ENCODE measurements around the gene PARD3B. TPM values are rescaled to one million over a fixed set of nuclear protein-coding genes. Genes with fewer than 3 reads are reported as not detected.

Gene PARD3B
- total RNA-seq, 1 experiment from 2014 or later: 2.0 TPM

GRCh38 chr2:204670124-204670523, 124.8 kb downstream of the PARD3B start:
- BruUV-seq (replicated peaks): no TSS peak
- no peak overlapping the region for H2AFZ ChIP-seq (ENCODE audit: low read depth, low read length, poor library complexity, severe bottlenecking)
- H3K9ac ChIP-seq (ENCODE audit: low read length): no peak overlapping the region
- DNase-seq (ENCODE audit: low read depth, low spot score) (no peak), ATAC-seq (no peak)
- ChIA-PET CTCF (no interaction called here), POLR2A (no interaction called here), RAD21 (ENCODE audit: low non-redundant PET in 1 of 2, low total read pairs in 2 of 2, uncharacterized antibody in 2 of 2, unreplicated experiment in 2 of 2) (no interaction called here)
- H3K9me2 ChIP-seq (ENCODE audit: insufficient read depth): no peaks in the 10 kb centered on the region
- H3K79me2 ChIP-seq (ENCODE audit: insufficient read depth, low read length): no peaks in the 10 kb centered on the region
- no peaks in the 10 kb centered on the region for H3K36me3 ChIP-seq (ENCODE audit: control insufficient read depth in 1 of 2, insufficient read depth in 2 of 2, low read length in 2 of 2)
- intact Hi-C loops (cut with micrococcal nuclease): no loop called here
- H4K20me1 ChIP-seq (ENCODE audit: insufficient read depth): no peaks in the 10 kb centered on the region
- TF ChIP-seq POLR2A (IDR thresholded peaks at IDR 0.05; ENCODE audit: borderline replicate concordance, extremely low read depth, insufficient read depth, insufficient read length) (no peak), ZFX (IDR thresholded peaks at IDR 0.05) (no peak), YY1 (IDR thresholded peaks at IDR 0.05; ENCODE audit: extremely low read depth, insufficient replicate concordance, low read depth, low read length) (no peak), CEBPB (IDR thresholded peaks at IDR 0.05; ENCODE audit: low read depth) (no peak), MAX (IDR thresholded peaks at IDR 0.05) (no peak), SP1 (IDR thresholded peaks at IDR 0.05; ENCODE audit: low read depth) (no peak), TCF7L2 (IDR thresholded peaks at IDR 0.05; ENCODE audit: borderline replicate concordance, extremely low read depth, insufficient read depth, insufficient read length) (no peak), ZBTB33 (IDR thresholded peaks at IDR 0.05; ENCODE audit: extremely low read depth, insufficient replicate concordance, low read length) (no peak), FOSL1 (IDR thresholded peaks at IDR 0.05; ENCODE audit: low read depth) (no peak), RAD21 (IDR thresholded peaks at IDR 0.05; ENCODE audit: low read depth) (no peak), EZH2phosphoT487 (IDR thresholded peaks at IDR 0.05; ENCODE audit: borderline replicate concordance) (no peak), EZH2 (IDR thresholded peaks at IDR 0.05) (no peak), CBX3 (IDR thresholded peaks at IDR 0.05; ENCODE audit: low read depth) (no peak), SIN3A (IDR thresholded peaks at IDR 0.05; ENCODE audit: low read depth) (no peak), ATF3 (IDR thresholded peaks at IDR 0.05) (no peak)
- TF ChIP-seq, protein P1, sequence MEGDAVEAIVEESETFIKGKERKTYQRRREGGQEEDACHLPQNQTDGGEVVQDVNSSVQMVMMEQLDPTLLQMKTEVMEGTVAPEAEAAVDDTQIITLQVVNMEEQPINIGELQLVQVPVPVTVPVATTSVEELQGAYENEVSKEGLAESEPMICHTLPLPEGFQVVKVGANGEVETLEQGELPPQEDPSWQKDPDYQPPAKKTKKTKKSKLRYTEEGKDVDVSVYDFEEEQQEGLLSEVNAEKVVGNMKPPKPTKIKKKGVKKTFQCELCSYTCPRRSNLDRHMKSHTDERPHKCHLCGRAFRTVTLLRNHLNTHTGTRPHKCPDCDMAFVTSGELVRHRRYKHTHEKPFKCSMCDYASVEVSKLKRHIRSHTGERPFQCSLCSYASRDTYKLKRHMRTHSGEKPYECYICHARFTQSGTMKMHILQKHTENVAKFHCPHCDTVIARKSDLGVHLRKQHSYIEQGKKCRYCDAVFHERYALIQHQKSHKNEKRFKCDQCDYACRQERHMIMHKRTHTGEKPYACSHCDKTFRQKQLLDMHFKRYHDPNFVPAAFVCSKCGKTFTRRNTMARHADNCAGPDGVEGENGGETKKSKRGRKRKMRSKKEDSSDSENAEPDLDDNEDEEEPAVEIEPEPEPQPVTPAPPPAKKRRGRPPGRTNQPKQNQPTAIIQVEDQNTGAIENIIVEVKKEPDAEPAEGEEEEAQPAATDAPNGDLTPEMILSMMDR (IDR thresholded peaks at IDR 0.05 in 2 of 3, conservative IDR thresholded peaks at IDR 0.05 in 1 of 3; ENCODE audit: borderline replicate concordance in 1 of 3, insufficient read depth in 1 of 3, low read depth in 2 of 3, low read length in 2 of 3): no peak
- H3K27me3 ChIP-seq (ENCODE audit: insufficient read depth, low read length): no peaks in the 10 kb centered on the region
- H3K4me2 ChIP-seq (ENCODE audit: low read length): no peak overlapping the region
- H3K9me3 ChIP-seq (ENCODE audit: control insufficient read depth in 1 of 2, insufficient read depth in 1 of 2, low read depth in 1 of 2, low read length in 2 of 2): no peaks in the 10 kb centered on the region
- H3K4me3 ChIP-seq (replicated peaks in 1 of 2; ENCODE audit: low read depth in 1 of 2, low read length in 2 of 2): no peak overlapping the region
- H3K4me1 ChIP-seq (ENCODE audit: control insufficient read depth in 1 of 2, insufficient read depth in 2 of 2, low read length in 2 of 2): no peaks in the 10 kb centered on the region
- H3K27ac ChIP-seq (ENCODE audit: low read depth, low read length): no peak overlapping the region
